H1 (cell line): ENCODE data around the gene ENO4. TPM values are rescaled to one million over a fixed set of nuclear protein-coding genes. Genes with fewer than 3 reads are reported as not detected.

Experiments used
- CTCF ChIA-PET: fragments of 300-600 bp; sonication (Branson Sonifier 250); formaldehyde crosslinking; loops from one replicate; lab custom pipeline; 2021; ENCODE audit not compliant: partially characterized antibody; lab: Charles Lee
- POLR2A ChIA-PET: fragments of 300-600 bp; sonication (Branson Sonifier 250); formaldehyde crosslinking; loops from one replicate; lab custom pipeline; 2021; ENCODE audit warnings: inconsistent platforms; ENCODE audit not compliant: partially characterized antibody; lab: Charles Lee
- DNase-seq, 2 experiments: peaks; one replicate each; pipeline versions ENCODE4 v3.0.0 to v3.0.0-alpha.2; 2010 to 2022; ENCODE audit warnings: low spot score in 2 of 2, low read depth in 1 of 2, mixed read lengths in 1 of 2
- FAIRE-seq: peaks from 2 replicates; lab custom pipeline; 2011; peaks lifted over from hg19 to GRCh38; lab: Jason Lieb, UNC
- H2AFZ ChIP-seq: 2 replicates; pipeline ENCODE4 v1.8.1; 2012; ENCODE audit warnings: low read length, inconsistent platforms
- H2AK5ac ChIP-seq: 2 replicates; pipeline ENCODE4 v1.6.1; 2013; ENCODE audit warnings: low read depth, low read length
- H2BK120ac ChIP-seq: replicated peaks from 2 replicates; pipeline ENCODE3; 2013; ENCODE audit warnings: low read depth, low read length, inconsistent platforms
- H2BK12ac ChIP-seq: 2 replicates; pipeline ENCODE4 v1.6.1; 2013; ENCODE audit warnings: low read depth, low read length
- H2BK15ac ChIP-seq: 2 replicates; pipeline ENCODE4 v1.6.1; 2013; ENCODE audit warnings: low read length
- H2BK20ac ChIP-seq: 2 replicates; pipeline ENCODE4 v1.6.1; 2013; ENCODE audit warnings: low read length
- H2BK5ac ChIP-seq: 2 replicates; pipeline ENCODE4 v1.6.1; 2013; ENCODE audit warnings: low read depth, low read length
- H3K14ac ChIP-seq: 2 replicates; pipeline ENCODE4 v1.6.1; 2013; ENCODE audit warnings: inconsistent platforms; ENCODE audit not compliant: insufficient read length
- H3K18ac ChIP-seq: 2 replicates; pipeline ENCODE4 v1.6.1; 2013; ENCODE audit warnings: low read length; ENCODE audit errors: extremely low read depth
- H3K23ac ChIP-seq: 2 replicates; pipeline ENCODE4 v1.6.1; 2013; ENCODE audit warnings: inconsistent platforms; ENCODE audit not compliant: insufficient read length
- H3K23me2 ChIP-seq: 2 replicates; pipeline ENCODE4 v1.6.1; 2013; ENCODE audit warnings: low read depth, low read length
- H3K27ac ChIP-seq: 2 replicates; pipeline ENCODE4 v1.6.1; 2011; ENCODE audit warnings: low read depth, low read length, inconsistent platforms
- H3K27me3 ChIP-seq, 4 experiments: replicated peaks in 1 of 4; 1 replicate in 1 of 4; 2 replicates in 3 of 4; pipeline versions ENCODE4 v1.6.1 to v1.8.1; 2011 to 2013; ENCODE audit warnings: low read length in 3 of 4, mild to moderate bottlenecking in 3 of 4, inconsistent platforms in 2 of 4, mixed read lengths in 2 of 4, moderate library complexity in 1 of 4; ENCODE audit not compliant: control insufficient read depth in 3 of 4, insufficient read depth in 3 of 4; ENCODE audit errors: extremely low read depth in 1 of 4
- H3K36me3 ChIP-seq, 4 experiments: 2 replicates each; pipeline versions ENCODE4 v1.6.1 to v1.8.1; 2011 to 2013; ENCODE audit warnings: mild to moderate bottlenecking in 4 of 4, low read length in 3 of 4, moderate library complexity in 2 of 4, control low read depth in 1 of 4, inconsistent platforms in 1 of 4; ENCODE audit not compliant: insufficient read depth in 4 of 4, control insufficient read depth in 2 of 4
- H3K4ac ChIP-seq: replicated peaks from 2 replicates; pipeline ENCODE3; 2013; ENCODE audit warnings: low read length, low read depth, mixed read lengths, inconsistent platforms; ENCODE audit not compliant: insufficient read length
- H3K4me1 ChIP-seq, 4 experiments: replicated peaks in 1 of 4; 1 replicate in 1 of 4; 2 replicates in 3 of 4; pipeline versions ENCODE4 v1.6.1 to v1.8.1; 2011 to 2013; ENCODE audit warnings: low read length in 3 of 4, inconsistent platforms in 2 of 4, mixed read lengths in 1 of 4; ENCODE audit not compliant: insufficient read depth in 4 of 4, control insufficient read depth in 3 of 4
- H3K4me2 ChIP-seq, 2 experiments: 2 replicates each; pipeline versions ENCODE4 v1.6.1 to v1.8.1; 2011 to 2013; ENCODE audit warnings: low read depth in 2 of 2, low read length in 2 of 2, control low read depth in 1 of 2, inconsistent platforms in 1 of 2, mild to moderate bottlenecking in 1 of 2; ENCODE audit not compliant: insufficient read depth in 1 of 2
- H3K4me3 ChIP-seq, 4 experiments: fragments of 200-600, 300-600 bp in 1 of 4; sonication (generic), shearing (Covaris generic), sonication (Bioruptor Twin) in 1 of 4; 2 replicates each; pipeline versions ENCODE4 v1.5.1 to v1.8.1; 2011 to 2016; ENCODE audit warnings: low read length in 4 of 4, low read depth in 3 of 4, control low read depth in 2 of 4, inconsistent platforms in 2 of 4, mild to moderate bottlenecking in 2 of 4, mixed read lengths in 1 of 4, moderate library complexity in 1 of 4; ENCODE audit not compliant: insufficient read depth in 2 of 4; ENCODE audit errors: extremely low read depth in 1 of 4
- H3K56ac ChIP-seq: replicated peaks from 2 replicates; pipeline ENCODE3; 2013; ENCODE audit warnings: low read depth, mild to moderate bottlenecking, mixed read lengths, low read length, inconsistent platforms; ENCODE audit not compliant: insufficient read length
- H3K79me1 ChIP-seq: 2 replicates; pipeline ENCODE4 v1.6.1; 2013; ENCODE audit warnings: low read depth, low read length, control low read depth
- H3K79me2 ChIP-seq, 2 experiments: 2 replicates each; pipeline versions ENCODE4 v1.6.1 to v1.8.1; 2012 to 2013; ENCODE audit warnings: low read length in 2 of 2, mild to moderate bottlenecking in 2 of 2, inconsistent platforms in 1 of 2; ENCODE audit not compliant: insufficient read depth in 2 of 2, control insufficient read depth in 1 of 2
- H3K9ac ChIP-seq, 4 experiments: replicated peaks in 1 of 4; 1 replicate in 1 of 4; 2 replicates in 3 of 4; pipeline versions ENCODE4 v1.6.1 to v1.8.1; 2011 to 2013; ENCODE audit warnings: low read depth in 3 of 4, low read length in 3 of 4, control low read depth in 2 of 4, mild to moderate bottlenecking in 2 of 4, moderate library complexity in 2 of 4, inconsistent platforms in 1 of 4; ENCODE audit errors: extremely low read depth in 1 of 4
- H3K9me3 ChIP-seq, 2 experiments: 2 replicates each; pipeline versions ENCODE4 v1.6.1 to v1.8.1; 2012 to 2013; ENCODE audit warnings: mild to moderate bottlenecking in 2 of 2, moderate library complexity in 2 of 2, control low read depth in 1 of 2, inconsistent platforms in 1 of 2, low read depth in 1 of 2, low read length in 1 of 2, mixed read lengths in 1 of 2; ENCODE audit not compliant: insufficient read depth in 2 of 2
- H4K20me1 ChIP-seq, 2 experiments: replicated peaks in 1 of 2; 2 replicates each; pipeline versions ENCODE3 to v1.8.1; 2011 to 2013; ENCODE audit warnings: inconsistent platforms in 2 of 2, low read length in 2 of 2, mild to moderate bottlenecking in 1 of 2; ENCODE audit not compliant: insufficient read depth in 2 of 2, control insufficient read depth in 1 of 2
- H4K5ac ChIP-seq: 2 replicates; pipeline ENCODE4 v1.6.1; 2013; ENCODE audit warnings: low read length, low read depth, mixed read lengths, inconsistent platforms; ENCODE audit not compliant: insufficient read length
- H4K8ac ChIP-seq: 2 replicates; pipeline ENCODE4 v1.8.0; 2013; ENCODE audit warnings: mild to moderate bottlenecking, moderate library complexity, low read length, inconsistent platforms; ENCODE audit not compliant: insufficient read depth; ENCODE audit errors: extremely low read depth
- H4K91ac ChIP-seq: replicated peaks from 2 replicates; pipeline ENCODE3; 2013; ENCODE audit warnings: low read length, mixed read lengths, inconsistent platforms; ENCODE audit not compliant: insufficient read length
- CEBPB ChIP-seq: IDR thresholded peaks from 2 replicates; pipeline ENCODE4 v1.6.1; 2012; ENCODE audit warnings: low read depth, low read length
- CREB1 ChIP-seq: IDR thresholded peaks from 2 replicates; pipeline ENCODE4 v1.6.1; 2012; ENCODE audit warnings: inconsistent platforms
- CTCF ChIP-seq, 3 experiments: IDR thresholded peaks; 1 replicate in 2 of 3; 2 replicates in 1 of 3; pipeline versions ENCODE4 v1.5.1 to v1.6.1; 2011; ENCODE audit warnings: low read length in 3 of 3, mild to moderate bottlenecking in 3 of 3, inconsistent platforms in 2 of 3, low read depth in 1 of 3, moderate library complexity in 1 of 3; ENCODE audit not compliant: insufficient read depth in 1 of 3; ENCODE audit errors: control extremely low read depth in 1 of 3
- HDAC2 ChIP-seq, 2 experiments: fragments of 300-600 bp in 1 of 2; sonication (generic) in 1 of 2; IDR thresholded peaks; 2 replicates each; pipeline ENCODE4 v1.6.1; 2011 to 2012; ENCODE audit warnings: low read depth in 2 of 2, low read length in 2 of 2, mild to moderate bottlenecking in 2 of 2, moderate library complexity in 2 of 2, borderline replicate concordance in 1 of 2, inconsistent platforms in 1 of 2
- KDM5A ChIP-seq: fragments of 200-600 bp; IDR thresholded peaks from 2 replicates; pipeline ENCODE4 v1.7.1; 2012; ENCODE audit warnings: mild to moderate bottlenecking, low read length, inconsistent platforms, mixed read lengths
- MAX ChIP-seq: IDR thresholded peaks from 2 replicates; pipeline ENCODE4 v1.6.1; 2012; ENCODE audit warnings: inconsistent platforms
- POU5F1 ChIP-seq: IDR thresholded peaks from 2 replicates; pipeline ENCODE4 v1.6.1; 2011; ENCODE audit warnings: low read depth, mild to moderate bottlenecking, low read length, moderate library complexity
- RAD21 ChIP-seq, 2 experiments: IDR thresholded peaks in 1 of 2; conservative IDR thresholded peaks in 1 of 2; 2 replicates each; pipeline ENCODE4 v1.6.1; 2011; ENCODE audit warnings: low read depth in 2 of 2, low read length in 2 of 2, improper control_type of control experiment in 1 of 2, inconsistent platforms in 1 of 2, mild to moderate bottlenecking in 1 of 2, moderate library complexity in 1 of 2
- SP2 ChIP-seq: IDR thresholded peaks from 2 replicates; pipeline ENCODE4 v1.6.1; 2012; ENCODE audit warnings: mild to moderate bottlenecking, low read length, inconsistent platforms
- WGBS, 2 experiments: shearing (Covaris generic) in 1 of 2; methylation state at CpG; one replicate each; pipeline versions ENCODE4 v1.1.6 to v1.1.7; 2013 to 2015; ENCODE audit warnings: low lambda C conversion rate in 2 of 2, mixed read lengths in 2 of 2, inconsistent platforms in 1 of 2, low coverage in 1 of 2, missing lambda C conversion rate in 1 of 2; ENCODE audit not compliant: insufficient replicate concordance in 2 of 2, insufficient coverage in 1 of 2, insufficient read length in 1 of 2; ENCODE audit errors: extremely low coverage in 1 of 2, missing lambda C conversion rate in 1 of 2; 5-methylcytosine and 5-hydroxymethylcytosine counted together
- polyA plus RNA-seq, 7 experiments: library from polyadenylated mRNA; depleted of rRNA in 3 of 7; stranded (reverse) in 5 of 7; unstranded in 2 of 7; fragments of >200 nt in 5 of 7; fragments of 200-250 nt in 2 of 7; gene quantifications; 1 replicate in 5 of 7; 2 replicates in 1 of 7; 4 replicates in 1 of 7; pipeline versions ENCODE4 v1.2.1 to v1.2.3, GENCODE V29; 2011 to 2013; ENCODE audit warnings: missing spikeins in 2 of 7, mixed read lengths in 2 of 7
- total RNA-seq: library from RNA; stranded (reverse); fragmentation: NEBNext Ultra II Directional; extraction: Animal tissue kit (Norgen Biotek cat#: 25700); gene quantifications from 2 replicates; pipeline ENCODE4 v1.2.1, GENCODE V29; 2021

ENO4 gene
- total and polyA plus RNA-seq, 2 of the 8 experiments (the other 6 are each of a cell fraction or from before 2014, with no cell fraction given): 0.77 TPM; not detected in 1

- H2BK15ac ChIP-seq: no peak overlapping the region
- no peaks in the 10 kb centered on the region; a peak in 1 of 8 replicates for H3K36me3 ChIP-seq
- H3K23me2 ChIP-seq: no peaks in the 10 kb centered on the region
- no peaks in the 10 kb centered on the region for H3K27me3 ChIP-seq
- WGBS, 2 experiments: 78% methylated on average over 8 of the region's 8 CpGs; no CpG with 5 or more reads in 1 of the 2 experiments
- H4K20me1 ChIP-seq: no peaks in the 10 kb centered on the region
- H2BK5ac ChIP-seq: no peak overlapping the region
- peaks cover 29 to 50% (median 41%) of the 10 kb centered on the region in 4 experiments for H3K4me1 ChIP-seq
- no peak for FAIRE-seq
- H3K79me1 ChIP-seq: no peaks in the 10 kb centered on the region
- no peak overlapping the region for H3K18ac ChIP-seq
- no peak overlapping the region for H3K56ac ChIP-seq
- H3K23ac ChIP-seq: no peak overlapping the region
- no peak overlapping the region for H4K8ac ChIP-seq
- no peak overlapping the region for H3K4ac ChIP-seq
- H2BK20ac ChIP-seq: no peak overlapping the region
- POLR2A ChIA-PET: interaction anchor here (0.8 to 4.7 kb wide), 6 partner anchors 10 to 35 kb away, joined by 3 to 21 read pairs (median 4); partner anchors contain the start of gene ENO4
- H3K79me2 ChIP-seq: no peaks in the 10 kb centered on the region
- H4K91ac ChIP-seq: no peak overlapping the region
- no peak overlapping the region for H3K14ac ChIP-seq
- CTCF ChIA-PET: interaction anchor here (0.7 to 4.1 kb wide), 24 partner anchors 8 to 338 kb away, joined by 3 to 21 read pairs (median 4); partner anchors contain the start of gene ENO4
- H2BK12ac ChIP-seq: no peak overlapping the region
- H2BK120ac ChIP-seq: no peak overlapping the region
- DNase-seq: no peak
- no peak overlapping the region for H3K9ac ChIP-seq
- H2AFZ ChIP-seq: no peak overlapping the region
- no peak overlapping the region for H3K4me3 ChIP-seq
- no peak overlapping the region for H4K5ac ChIP-seq
- no peaks in the 10 kb centered on the region for H3K9me3 ChIP-seq
- H3K4me2 ChIP-seq: peak overlapping the region in 1 of 2 experiments; percentile 48; a peak in 1 of 4 replicates
- H3K27ac ChIP-seq: no peak overlapping the region
- H2AK5ac ChIP-seq: no peak overlapping the region
- TF ChIP-seq CREB1 (no peak), HDAC2 (IDR thresholded peaks at IDR 0.05; ENCODE audit: borderline replicate concordance in 1 of 2, low read depth in 2 of 2, low read length in 2 of 2) (no peak), POU5F1 (no peak), SP2 (no peak), CTCF (IDR thresholded peaks at IDR 0.05; ENCODE audit: control extremely low read depth in 1 of 3, insufficient read depth in 1 of 3, low read depth in 1 of 3, low read length in 3 of 3) (peak in 2 of 3 experiments; percentile 12 to 22; a peak in 2 of 4 replicates), KDM5A (no peak), RAD21 (IDR thresholded peaks at IDR 0.05 in 1 of 2, conservative IDR thresholded peaks at IDR 0.05 in 1 of 2; ENCODE audit: low read depth in 2 of 2, low read length in 2 of 2) (peak; percentile 54 to 61), CEBPB (no peak), MAX (no peak)
Observed at GRCh38 chr10:116836902-116837523, 12.3 kb upstream of the ENO4 start.
